ENCODE data around the gene GLI1. TPM values are rescaled to one million over a fixed set of nuclear protein-coding genes. Genes with fewer than 3 reads are reported as not detected.
"Not testable (repeated sequence)": the region's sequence is repeated elsewhere in the genome, so short reads cannot be mapped to it uniquely, and the experiment has no call there.

Gene GLI1
- total RNA-seq, 1 experiment from 2014 or later, result 6.4 TPM

- CTCF ChIA-PET, result interaction anchor here (0.7 kb wide), 1 partner anchor 171 kb away, joined by 3 read pairs; no protein-coding TSS in a partner anchor
- H3K79me2 ChIP-seq (ENCODE audit: insufficient read depth, low read length); H3K4me2 ChIP-seq (ENCODE audit: low read length); H2AFZ ChIP-seq (ENCODE audit: low read depth, low read length, poor library complexity, severe bottlenecking); H3K27ac ChIP-seq (ENCODE audit: low read depth, low read length); H3K9me2 ChIP-seq (ENCODE audit: insufficient read depth); H4K20me1 ChIP-seq (ENCODE audit: insufficient read depth); H3K9ac ChIP-seq (ENCODE audit: low read length); BruUV-seq (replicated peaks); H3K27me3 ChIP-seq (ENCODE audit: insufficient read depth, low read length); ATAC-seq; DNase-seq (ENCODE audit: low read depth, low spot score); intact Hi-C loops (cut with micrococcal nuclease); H3K4me3 ChIP-seq (replicated peaks in 1 of 2; ENCODE audit: low read depth in 1 of 2, low read length in 2 of 2); POLR2A ChIA-PET; H3K9me3 ChIP-seq (ENCODE audit: control insufficient read depth in 1 of 2, insufficient read depth in 1 of 2, low read depth in 1 of 2, low read length in 2 of 2); H3K36me3 ChIP-seq (ENCODE audit: control insufficient read depth in 1 of 2, insufficient read depth in 2 of 2, low read length in 2 of 2): not testable (repeated sequence)
- peaks cover 8 to 21% of the 10 kb centered on the region in 2 experiments for H3K4me1 ChIP-seq (ENCODE audit: control insufficient read depth in 1 of 2, insufficient read depth in 2 of 2, low read length in 2 of 2)
- RAD21 ChIA-PET (ENCODE audit: low non-redundant PET in 1 of 2, low total read pairs in 2 of 2, uncharacterized antibody in 2 of 2, unreplicated experiment in 2 of 2), result interaction anchor here in 1 of 2 experiments (0.6 kb wide), 1 partner anchor 15 kb away, joined by 4 read pairs; no protein-coding TSS in a partner anchor
Observed at GRCh38 chr12:57414160-57414559, 45.4 kb upstream of the GLI1 start.

- no peaks in the 10 kb centered on the region for H3K9me2 ChIP-seq (ENCODE audit: insufficient read depth)
- ATAC-seq (no peak), DNase-seq (ENCODE audit: low read depth, low spot score) (no peak)
- ChIA-PET POLR2A (no interaction called here), CTCF (interaction anchor here (0.7 kb wide), 1 partner anchor 172 kb away, joined by 3 read pairs; no protein-coding TSS in a partner anchor), RAD21 (ENCODE audit: low non-redundant PET in 1 of 2, low total read pairs in 2 of 2, uncharacterized antibody in 2 of 2, unreplicated experiment in 2 of 2) (interaction anchor here in 1 of 2 experiments (0.6 kb wide), 1 partner anchor 14 kb away, joined by 4 read pairs; no protein-coding TSS in a partner anchor)
- H3K27ac ChIP-seq (ENCODE audit: low read depth, low read length), result no peak overlapping the region
- H3K4me1 ChIP-seq (ENCODE audit: control insufficient read depth in 1 of 2, insufficient read depth in 2 of 2, low read length in 2 of 2), result peaks cover 8 to 21% of the 10 kb centered on the region in 2 experiments
- no peak overlapping the region for H3K9ac ChIP-seq (ENCODE audit: low read length)
- intact Hi-C loops (cut with micrococcal nuclease), result no loop called here
- H3K9me3 ChIP-seq (ENCODE audit: control insufficient read depth in 1 of 2, insufficient read depth in 1 of 2, low read depth in 1 of 2, low read length in 2 of 2), result no peaks in the 10 kb centered on the region
- H3K79me2 ChIP-seq (ENCODE audit: insufficient read depth, low read length), result peaks cover under 1% of the 10 kb centered on the region; the same call in 1 of the 2 replicates
- H3K27me3 ChIP-seq (ENCODE audit: insufficient read depth, low read length), result no peaks in the 10 kb centered on the region
- BruUV-seq (replicated peaks), result no TSS peak
- peaks cover 7% of the 10 kb centered on the region; the same call in 1 of the 2 replicates for H4K20me1 ChIP-seq (ENCODE audit: insufficient read depth)
- no peak overlapping the region for H2AFZ ChIP-seq (ENCODE audit: low read depth, low read length, poor library complexity, severe bottlenecking)
- H3K4me2 ChIP-seq (ENCODE audit: low read length), result no peak overlapping the region
- no peak overlapping the region for H3K4me3 ChIP-seq (replicated peaks in 1 of 2; ENCODE audit: low read depth in 1 of 2, low read length in 2 of 2)
- H3K36me3 ChIP-seq (ENCODE audit: control insufficient read depth in 1 of 2, insufficient read depth in 2 of 2, low read length in 2 of 2), result no peaks in the 10 kb centered on the region
- no peak for TF ChIP-seq EZH2phosphoT487 (IDR thresholded peaks at IDR 0.05; ENCODE audit: borderline replicate concordance)
- no peak for TF ChIP-seq ZNF274 (IDR thresholded peaks at IDR 0.05; ENCODE audit: low read depth, low read length)
- TF ChIP-seq EGR1 (IDR thresholded peaks at IDR 0.05; ENCODE audit: low read depth), result no peak
- TF ChIP-seq POLR2AphosphoS5 (IDR thresholded peaks at IDR 0.05; ENCODE audit: low read depth, low read length), result no peak
- no peak for TF ChIP-seq RAD21 (IDR thresholded peaks at IDR 0.05; ENCODE audit: low read depth)
- no peak for TF ChIP-seq ZBTB33 (IDR thresholded peaks at IDR 0.05; ENCODE audit: extremely low read depth, insufficient replicate concordance, low read length)
- TF ChIP-seq YY1 (IDR thresholded peaks at IDR 0.05; ENCODE audit: extremely low read depth, insufficient replicate concordance, low read depth, low read length), result no peak
- TF ChIP-seq JUND (IDR thresholded peaks at IDR 0.05), result no peak
- no peak for TF ChIP-seq ZFX (IDR thresholded peaks at IDR 0.05)
- TF ChIP-seq, protein P1, sequence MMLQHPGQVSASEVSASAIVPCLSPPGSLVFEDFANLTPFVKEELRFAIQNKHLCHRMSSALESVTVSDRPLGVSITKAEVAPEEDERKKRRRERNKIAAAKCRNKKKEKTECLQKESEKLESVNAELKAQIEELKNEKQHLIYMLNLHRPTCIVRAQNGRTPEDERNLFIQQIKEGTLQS (IDR thresholded peaks at IDR 0.05), result no peak
- no peak for TF ChIP-seq CTCF (IDR thresholded peaks at IDR 0.05 in 2 of 3, conservative IDR thresholded peaks at IDR 0.05 in 1 of 3; ENCODE audit: borderline replicate concordance in 1 of 3, insufficient read depth in 1 of 3, low read depth in 2 of 3, low read length in 2 of 3)
- TF ChIP-seq SRF (IDR thresholded peaks at IDR 0.05; ENCODE audit: low read depth), result no peak
- TF ChIP-seq CBX3 (IDR thresholded peaks at IDR 0.05; ENCODE audit: low read depth), result no peak
- TF ChIP-seq POLR2A (IDR thresholded peaks at IDR 0.05; ENCODE audit: borderline replicate concordance, extremely low read depth, insufficient read depth, insufficient read length), result no peak
- no peak for TF ChIP-seq FOSL1 (IDR thresholded peaks at IDR 0.05; ENCODE audit: low read depth)
- TF ChIP-seq CEBPB (IDR thresholded peaks at IDR 0.05; ENCODE audit: low read depth), result no peak
- no peak for TF ChIP-seq ELF1 (IDR thresholded peaks at IDR 0.05; ENCODE audit: borderline replicate concordance, low read depth)
Observed at GRCh38 chr12:57415088-57415487, 44.5 kb upstream of the GLI1 start.

Measured in HCT116 (cell line).